Activated CD4-positive, CD25-positive, alpha-beta regulatory T cell treated with anti-CD3 and anti-CD28 coated beads, Interleukin-2, amount 50 U/mL, for 16 hours (primary cell): ENCODE results near the gene MRPS18A.

ENCODE experiments used
- DNase-seq: peaks from one replicate; pipeline ENCODE4 v3.0.0-alpha.2; 2020; ENCODE audit warnings: low read depth, low spot score

The MRPS18A gene

DNA sequence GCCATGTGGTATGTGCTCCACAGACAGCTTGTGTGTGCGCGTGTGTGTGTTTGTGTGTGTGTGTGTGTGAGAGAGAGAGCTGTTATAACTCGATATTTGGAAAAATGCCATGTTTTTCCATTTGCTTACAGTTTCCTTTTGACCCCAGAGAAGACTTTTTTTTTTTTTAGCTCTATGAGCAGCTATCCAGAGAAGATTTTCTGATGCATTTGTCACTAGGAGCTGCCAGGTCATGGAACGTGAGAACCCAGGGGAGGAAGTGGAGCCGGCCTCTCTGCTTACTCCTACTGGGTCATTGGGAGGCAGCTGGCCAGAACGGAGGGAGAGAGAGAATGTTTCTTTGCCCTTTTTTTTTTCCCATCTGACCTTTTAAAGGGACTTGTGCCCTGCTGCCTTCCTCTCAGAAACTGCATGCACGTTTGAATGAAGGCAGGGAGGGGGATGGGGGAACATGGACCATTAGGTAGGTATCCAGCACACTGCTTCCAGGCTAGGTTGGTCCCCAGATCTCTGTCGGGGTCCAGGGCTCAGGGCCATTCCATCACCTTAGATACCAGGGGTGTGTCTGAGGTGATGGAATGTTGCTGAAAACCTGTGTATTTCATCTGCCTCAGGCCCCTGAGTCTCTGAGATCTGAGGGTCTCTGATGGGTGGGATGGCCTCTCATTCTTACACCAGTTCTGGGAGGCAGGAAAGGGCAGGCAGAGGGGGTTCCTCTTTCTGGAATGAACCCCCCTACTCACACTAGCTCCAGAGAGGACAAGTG lies 11.2 kb upstream of the MRPS18A start:
- no peak for DNase-seq

DNA sequence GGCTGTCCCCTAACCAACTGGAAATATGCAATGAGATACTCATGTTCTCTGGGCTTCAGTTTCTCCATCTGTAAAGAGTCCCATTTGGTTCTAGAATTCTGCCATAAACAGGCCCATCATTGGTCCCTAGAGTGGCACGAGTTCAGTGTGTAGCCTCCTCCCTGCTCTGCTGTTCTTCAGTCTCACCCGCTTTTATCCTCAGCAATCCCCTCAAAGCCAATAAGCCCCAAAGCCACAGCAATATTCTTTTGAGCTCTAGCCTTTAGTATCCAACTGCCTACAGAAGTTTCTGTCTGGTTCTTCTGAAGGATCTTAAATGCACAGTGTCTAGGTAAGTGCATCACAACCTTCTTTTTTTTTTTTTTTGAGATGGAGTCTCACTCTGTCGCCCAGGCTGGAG lies 9.8 kb upstream of the MRPS18A start:
- DNase-seq: no peak

DNA sequence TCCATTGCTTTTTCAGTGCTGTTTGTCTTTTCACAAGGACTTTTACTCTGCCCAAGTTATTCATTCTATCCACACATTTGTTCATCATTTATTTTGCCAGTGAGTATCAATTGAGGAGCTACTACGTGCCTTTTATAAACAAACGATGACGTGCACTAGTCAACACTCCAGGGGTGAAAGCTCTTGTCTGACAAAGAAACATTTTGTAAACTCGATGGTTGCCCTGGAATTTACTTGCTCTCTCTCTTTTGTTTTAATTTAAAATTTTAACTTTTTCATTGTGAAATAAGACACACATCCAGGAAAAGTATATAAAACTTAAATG lies 8.3 kb upstream of the MRPS18A start:
- DNase-seq: no peak

DNA sequence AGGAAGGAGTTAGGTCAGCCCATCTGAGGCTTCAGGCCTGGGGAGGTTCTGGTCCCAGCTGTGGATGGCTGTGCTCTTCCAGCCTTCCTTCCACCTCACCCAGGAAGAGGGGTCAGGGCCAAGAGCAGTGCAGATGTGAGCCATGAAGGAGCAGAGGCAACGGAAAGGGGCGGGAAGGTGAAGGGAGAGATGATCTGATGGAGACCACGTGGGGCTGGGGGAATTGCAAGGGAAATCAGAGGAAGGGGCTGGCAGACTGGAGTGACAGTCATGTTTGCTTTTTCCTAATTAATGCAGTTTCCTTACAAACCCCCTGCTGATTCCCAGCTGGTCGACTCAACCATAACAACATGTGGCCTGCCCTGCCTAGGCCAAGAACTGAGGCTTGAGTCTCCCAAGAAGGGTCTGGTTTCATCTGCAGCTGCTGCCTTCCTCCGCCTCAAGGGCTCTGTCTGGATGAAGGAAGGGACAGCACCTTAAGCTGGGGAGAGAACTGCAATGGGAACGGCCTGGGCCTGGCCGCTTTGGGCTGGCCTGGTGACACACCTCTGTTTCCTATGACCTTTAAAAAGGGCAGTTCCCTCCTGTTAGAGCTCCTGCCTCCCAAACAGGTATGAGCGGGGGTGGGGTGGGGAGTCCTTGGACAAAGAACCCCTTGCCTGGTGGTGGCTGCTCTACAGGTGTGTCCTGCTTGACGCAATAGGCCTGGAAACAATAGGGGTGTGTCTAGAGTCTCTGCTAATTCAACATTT lies 7.8 kb upstream of the MRPS18A start:
- DNase-seq: no peak

DNA sequence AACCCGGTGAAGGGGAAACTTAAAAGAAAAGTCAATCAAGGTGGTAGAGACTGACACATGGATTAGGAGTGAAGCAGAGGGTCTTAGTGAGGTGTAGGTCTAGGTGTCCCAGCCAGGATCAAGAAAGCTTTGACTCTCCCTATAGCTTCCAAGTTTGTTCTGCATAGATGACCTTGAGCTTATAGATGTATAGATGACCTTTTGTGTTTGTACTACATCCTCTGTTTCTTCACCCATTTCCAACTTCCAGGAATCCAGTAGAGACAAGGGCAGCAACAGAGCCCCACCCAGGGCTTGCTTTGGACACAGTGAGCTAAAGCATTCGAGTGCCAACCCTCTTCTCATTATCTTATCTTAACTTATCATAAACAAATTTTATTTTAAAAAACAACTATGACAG lies 1.8 kb upstream of the MRPS18A start:
- DNase-seq: no peak

DNA sequence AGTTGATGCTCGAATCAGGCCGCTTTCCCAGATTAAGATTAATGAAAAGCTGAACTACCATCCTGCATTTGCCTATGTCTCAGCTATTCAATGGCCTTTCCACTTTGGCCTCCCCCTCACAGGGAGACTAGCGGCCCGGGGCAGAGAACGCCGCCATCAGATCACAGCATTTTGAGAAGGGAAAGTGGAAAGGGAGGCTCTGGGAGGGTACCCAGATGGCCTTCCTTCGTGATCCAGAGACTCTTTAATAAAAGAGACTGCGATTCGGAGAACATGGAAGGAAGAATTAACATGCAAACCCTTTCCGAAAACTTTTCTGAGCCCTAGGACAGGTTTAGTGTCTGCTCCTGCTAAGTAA lies 533 bp downstream of the MRPS18A start:
- no peak for DNase-seq

DNA sequence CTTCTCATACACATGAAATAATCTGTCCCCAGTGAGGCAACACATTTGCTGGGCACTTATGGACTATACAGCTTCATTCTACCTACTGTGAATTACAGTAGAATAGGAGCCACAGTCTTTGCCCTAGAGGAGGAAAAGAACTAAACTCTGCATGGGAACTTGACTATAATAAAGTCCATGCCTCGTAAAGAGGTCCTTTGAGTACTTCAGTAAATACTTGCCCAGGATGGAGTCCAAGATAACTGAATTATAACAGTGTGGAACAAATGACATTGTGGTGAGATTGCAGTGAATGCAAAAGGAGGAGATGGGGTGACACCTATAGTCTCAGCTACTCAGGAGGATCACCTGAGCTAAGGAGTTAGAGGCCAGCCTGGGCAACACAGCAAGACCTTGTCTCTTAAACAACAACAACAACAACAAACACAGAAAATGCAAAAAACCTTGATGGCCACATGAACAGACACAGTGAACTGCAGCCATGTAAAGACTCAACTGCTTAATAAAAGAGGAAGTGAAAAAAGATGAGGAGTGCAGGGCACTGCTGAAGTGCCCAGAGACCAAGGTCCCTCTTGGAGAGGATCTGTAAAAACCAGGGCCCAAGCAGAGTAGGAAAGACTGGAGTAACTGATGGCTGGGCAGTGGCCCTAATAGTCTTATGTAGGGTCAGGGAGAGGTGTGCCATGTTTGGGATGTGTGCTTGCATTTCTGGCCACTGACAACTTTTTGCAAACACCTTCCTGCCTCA lies 3.7 kb downstream of the MRPS18A start:
- no peak for DNase-seq

DNA sequence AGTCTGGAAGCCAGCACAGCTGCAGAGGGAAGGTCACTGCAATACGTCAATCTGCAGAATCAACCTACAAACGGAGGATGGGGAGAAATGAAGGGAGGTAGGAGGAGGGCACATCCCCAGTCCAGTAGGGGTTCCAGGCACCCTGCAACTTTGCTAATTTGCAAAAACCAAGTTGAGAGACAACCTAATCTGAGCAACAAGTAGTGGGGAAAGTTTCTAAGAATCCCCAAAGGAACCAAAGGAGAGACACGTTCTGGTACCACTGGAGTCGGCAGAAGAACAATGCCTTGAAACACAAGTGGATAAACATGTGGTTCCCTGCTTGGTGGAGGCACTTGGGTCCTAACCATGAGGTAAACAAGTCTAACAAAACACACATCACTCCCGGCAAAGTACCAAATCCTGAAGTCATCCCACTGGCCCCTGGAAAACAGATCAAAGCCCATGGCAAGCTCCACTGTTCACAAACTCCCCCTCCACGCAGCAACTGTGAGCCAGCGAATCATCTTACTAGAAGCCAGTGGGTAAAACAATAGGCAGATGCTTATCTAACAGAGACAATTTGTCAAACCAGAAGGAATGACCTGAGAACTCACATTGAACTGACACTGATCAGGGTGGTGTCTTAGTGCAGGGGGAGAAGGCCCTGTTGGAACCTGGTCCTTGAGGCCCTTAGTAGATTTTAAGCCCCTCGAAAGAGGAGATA lies 4.7 kb downstream of the MRPS18A start:
- DNase-seq: no peak

DNA sequence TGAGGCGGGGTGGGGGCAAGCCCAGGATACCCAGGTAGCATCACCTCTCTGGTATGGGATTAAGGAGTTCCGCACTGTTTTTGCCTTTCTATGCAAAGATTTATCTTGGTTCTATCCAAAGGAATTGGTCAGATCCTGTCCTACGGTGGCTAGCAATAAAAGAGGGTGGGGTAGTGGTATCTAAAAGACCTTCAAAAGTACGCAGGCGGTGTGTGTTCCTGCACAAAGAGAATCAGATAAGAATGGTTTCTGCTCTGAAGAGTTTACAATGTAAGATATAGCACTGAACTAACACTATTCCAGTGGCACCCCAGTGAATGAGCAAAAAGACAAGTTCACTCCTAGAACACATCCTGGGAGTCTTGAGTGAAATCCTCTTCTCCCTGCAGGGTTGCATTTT lies 6.3 kb downstream of the MRPS18A start:
- no peak for DNase-seq

DNA sequence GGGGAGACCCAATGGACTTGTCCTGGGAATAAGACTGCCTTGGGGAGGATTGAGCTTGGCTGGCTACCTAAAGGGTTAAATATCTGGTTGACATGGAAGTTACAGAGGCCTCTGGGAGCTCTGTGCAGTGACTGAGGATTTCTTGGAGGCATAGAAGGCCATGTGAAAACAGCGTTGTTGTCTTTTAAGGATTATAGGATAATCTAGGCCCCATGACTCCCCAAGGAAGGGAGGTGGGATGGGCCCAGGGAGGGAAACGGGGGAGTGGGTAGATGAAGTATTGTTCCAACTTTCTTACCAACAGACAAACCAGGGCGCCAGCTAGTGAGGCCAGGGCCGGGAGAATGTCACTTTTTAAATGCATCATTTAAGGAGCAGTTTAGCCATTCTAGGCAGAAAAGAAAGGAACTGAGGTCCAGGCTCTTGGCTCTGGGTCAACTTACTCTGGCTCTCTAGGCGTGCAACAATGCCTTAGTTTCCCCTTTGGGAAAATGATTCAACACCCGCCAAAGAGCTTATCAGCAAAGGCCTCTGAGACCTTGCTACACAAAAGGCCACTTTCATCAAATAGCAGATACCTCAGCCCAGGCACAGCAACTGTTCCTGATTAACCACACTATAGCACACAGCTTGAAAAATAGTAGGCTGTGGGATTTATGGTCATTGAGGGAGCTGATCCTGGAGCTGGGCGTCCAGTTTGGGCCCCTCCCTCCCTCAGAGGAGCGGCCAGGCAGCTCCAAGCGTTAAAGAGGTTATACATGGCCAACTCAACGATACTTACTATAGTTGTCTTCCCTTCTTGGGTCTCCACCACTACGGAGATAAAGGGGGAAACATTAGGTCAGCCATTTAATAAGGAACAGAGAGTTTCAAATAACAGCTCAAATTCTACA lies 7.0 kb downstream of the MRPS18A start:
- no peak for DNase-seq

DNA sequence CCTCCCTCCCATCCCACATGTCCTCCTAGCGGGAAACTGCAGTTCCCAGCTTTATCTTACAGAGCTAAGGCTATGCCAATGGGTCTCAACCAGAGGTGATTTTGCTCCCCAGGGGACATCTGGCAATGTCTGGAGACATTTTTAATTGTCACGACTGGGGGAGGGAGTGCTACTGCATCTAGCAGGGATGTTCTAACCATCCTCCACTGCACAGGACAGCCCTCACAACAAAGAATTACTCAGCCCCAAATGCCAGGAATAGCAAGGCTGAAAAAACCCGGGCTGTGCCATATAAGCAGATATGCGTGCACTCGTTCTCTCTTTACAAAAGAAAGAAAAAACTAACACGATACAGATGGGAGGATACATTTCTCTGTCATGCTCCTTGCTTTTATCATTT lies 8.5 kb downstream of the MRPS18A start:
- DNase-seq: no peak

DNA sequence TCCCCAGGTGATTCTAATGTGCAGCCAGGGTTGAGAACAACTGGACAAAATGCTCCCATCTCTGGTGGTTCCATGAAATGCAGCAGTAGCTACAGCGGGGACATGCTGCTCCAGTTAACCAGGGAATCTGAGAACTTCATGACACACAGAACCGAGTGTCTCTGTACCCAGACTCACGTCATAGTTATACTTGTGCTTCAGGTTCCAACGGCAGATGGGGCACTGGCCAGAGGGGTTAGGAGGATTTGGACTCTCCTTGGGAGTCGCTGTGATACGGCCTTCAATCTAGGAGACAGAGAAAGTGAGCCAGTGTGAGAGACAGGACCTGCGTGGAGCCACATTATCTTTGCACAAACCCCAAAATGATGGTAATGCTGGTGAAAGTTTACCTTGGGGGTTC lies 9.2 kb downstream of the MRPS18A start:
- no peak for DNase-seq

DNA sequence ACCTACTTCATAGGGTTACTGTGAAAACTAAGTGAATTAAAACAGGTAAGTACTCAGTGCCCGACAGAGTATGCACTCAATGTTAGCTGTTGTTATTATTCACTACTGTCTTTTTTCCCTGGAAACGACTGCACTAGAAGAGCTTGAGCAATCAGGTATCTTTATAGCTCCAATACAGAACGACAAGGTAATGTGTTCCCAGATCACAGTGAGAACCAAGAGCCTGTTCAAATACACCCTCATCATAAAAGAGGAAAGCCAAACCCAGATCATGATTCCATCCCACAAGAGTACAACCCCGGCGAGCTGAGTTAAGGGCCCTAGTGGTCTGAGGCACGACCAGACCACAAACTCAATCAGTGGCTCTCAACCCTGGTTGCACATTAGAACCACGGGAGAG lies 9.8 kb downstream of the MRPS18A start:
- no peak for DNase-seq

DNA sequence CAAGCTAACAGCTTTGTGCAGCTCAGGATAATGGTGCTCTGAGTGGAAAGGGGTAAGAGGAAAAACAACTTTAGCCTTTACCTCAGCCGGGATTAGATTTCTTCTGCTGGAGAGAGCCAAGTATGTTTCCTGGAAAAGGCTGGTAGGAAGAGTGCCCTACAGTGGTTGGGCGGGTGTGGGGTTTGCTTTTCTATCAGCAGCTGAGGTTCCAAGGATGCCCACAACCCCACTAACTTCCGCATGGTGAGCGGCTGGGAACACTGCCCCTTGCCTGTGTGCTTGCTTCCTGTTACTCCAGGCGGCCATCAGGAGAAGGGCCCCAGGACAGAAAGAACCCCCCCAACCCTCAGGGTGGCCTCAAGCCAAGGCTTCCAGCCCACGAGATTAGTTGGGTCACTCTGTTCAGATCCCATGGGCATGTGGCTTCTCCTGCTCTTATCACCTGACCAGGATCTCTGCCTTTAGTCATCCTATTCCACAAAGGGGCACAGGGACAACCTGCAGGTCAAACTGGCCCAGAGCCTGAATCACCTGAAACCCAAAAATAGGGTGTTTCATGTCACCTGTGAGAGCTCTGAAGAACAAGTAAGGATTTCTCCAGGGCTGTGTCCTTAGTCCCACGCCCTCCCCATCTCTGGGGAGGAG lies 10.5 kb downstream of the MRPS18A start:
- DNase-seq: no peak

DNA sequence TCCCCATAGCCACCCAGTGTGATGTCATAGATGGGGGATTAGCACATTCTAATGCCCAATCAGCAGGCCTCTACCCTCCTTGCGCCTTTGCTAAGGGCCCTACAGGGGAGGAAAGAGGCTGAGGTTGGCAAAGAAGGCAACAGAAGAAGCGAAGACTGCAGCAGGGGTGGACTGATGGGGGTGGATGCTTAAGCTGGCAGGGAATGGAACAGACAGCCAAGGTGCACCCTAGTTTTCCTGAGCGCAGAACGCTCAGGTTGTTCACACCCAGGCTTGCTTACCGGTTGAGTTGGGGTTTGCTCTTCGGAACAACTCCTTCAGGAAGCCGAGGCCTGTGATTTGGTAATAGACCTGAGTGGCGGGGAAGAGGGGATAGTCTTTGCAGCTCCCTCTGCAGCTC lies 12.7 kb downstream of the MRPS18A start:
- no peak for DNase-seq

DNA sequence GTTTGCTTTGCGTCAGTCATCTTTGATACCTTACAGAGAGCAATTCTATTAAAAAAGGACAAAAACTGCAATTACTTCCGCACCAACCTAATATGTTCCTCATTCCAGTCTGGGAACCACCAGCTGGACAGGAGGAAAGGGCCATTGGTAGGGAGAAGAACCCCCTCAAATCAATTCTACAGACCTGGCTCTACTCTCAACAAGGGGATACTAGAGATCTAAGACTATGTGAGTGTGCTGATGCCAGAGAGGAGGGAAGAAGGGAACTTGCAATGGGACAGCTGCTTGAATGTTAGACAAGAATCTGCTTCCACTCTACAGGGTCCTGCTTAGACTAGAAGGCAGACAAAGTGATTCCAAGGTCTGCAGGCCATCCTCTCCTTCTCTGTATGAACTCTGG lies 13.3 kb downstream of the MRPS18A start:
- DNase-seq: no peak

DNA sequence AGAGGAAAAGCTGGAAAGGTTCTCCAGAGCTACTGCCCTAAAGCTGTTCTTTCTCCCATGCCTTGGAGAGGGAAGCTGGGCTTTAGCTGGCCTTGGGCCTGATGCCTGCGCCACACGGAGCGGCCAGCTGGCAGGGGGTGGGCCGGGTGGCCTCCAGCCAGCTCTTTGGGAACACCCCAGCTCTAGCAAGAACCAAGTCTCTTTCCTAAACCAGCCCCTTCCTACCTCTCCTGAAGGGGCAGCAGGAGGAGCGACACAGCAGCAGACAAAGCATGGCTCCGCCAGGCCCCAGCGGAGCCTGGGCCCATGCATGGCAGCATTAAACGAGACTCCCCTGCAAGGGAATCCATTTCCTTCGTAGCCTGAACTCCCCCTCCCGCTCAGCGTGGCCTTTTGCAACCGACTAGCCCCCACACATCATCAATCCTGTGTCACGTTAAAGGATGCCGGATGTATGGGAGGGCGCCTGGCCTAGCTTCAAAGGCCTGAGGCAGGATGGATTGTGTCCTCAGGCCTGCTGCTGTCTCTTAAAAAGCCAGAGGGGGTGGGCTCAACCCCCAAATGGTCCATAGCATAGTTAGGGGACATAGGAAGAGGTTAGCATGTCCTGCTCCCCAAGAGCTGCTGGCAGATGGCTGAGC lies 14.0 kb downstream of the MRPS18A start:
- no peak for DNase-seq

DNA sequence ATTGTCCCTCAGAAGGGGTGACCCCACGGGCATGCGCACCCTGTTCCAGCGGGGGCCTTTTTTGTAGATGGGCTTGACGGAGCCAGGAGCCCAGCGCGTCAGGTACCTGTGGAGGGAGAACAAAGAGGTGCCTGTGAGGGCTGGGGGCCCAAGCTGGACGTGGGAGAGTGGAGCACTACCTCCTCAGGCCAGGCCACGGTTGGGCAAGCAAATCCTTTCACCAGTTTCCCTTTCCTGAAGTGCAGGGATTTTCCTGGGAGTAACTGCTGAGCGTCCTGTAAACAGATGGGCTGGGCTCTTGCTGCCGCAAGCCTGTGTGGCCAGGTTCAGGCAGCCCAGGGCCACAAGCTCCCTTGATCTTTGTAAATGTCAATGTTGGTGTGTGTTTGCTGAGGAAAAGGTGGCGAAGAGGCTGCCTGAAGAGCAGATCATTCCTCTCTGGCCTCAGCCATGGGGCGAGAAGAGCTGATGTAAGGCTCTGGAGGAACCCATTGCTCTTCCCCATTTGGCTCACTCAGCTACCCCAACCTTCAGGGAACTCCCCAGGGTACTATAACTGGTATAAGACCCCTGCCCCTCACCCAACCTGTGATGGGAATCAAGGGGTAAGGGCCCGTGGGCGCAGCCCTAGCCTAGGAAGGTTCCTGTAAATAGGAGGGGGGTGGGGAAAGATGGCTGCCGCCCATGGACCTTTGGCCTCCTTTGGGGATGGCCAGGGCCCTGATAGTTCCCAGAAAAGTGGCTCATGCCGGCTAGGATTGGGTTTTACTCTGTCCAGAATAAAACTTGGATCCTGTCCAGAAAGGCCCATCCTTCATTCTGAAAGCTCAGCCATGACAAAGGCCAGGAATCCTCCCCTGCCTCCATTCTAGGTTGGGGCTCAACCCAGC lies 15.5 kb downstream of the MRPS18A start:
- DNase-seq: no peak
